Endodermal cell (in vitro differentiated cells): ENCODE results near the gene ZNF532. TPM values are rescaled to one million over a fixed set of nuclear protein-coding genes. Genes with fewer than 3 reads are reported as not detected.

Experiments
- DNase-seq: peaks from one replicate; pipeline ENCODE4 v3.0.0-alpha.2; 2017
- H3K27ac ChIP-seq: 2 replicates; pipeline ENCODE4 v1.5.1; 2013; ENCODE audit warnings: mild to moderate bottlenecking, low read depth, low read length, moderate library complexity
- H3K27me3 ChIP-seq: 2 replicates; pipeline ENCODE4 v1.6.1; 2013; ENCODE audit warnings: mild to moderate bottlenecking, low read length, moderate library complexity; ENCODE audit not compliant: insufficient read depth, control insufficient read depth, poor library complexity, severe bottlenecking
- H3K36me3 ChIP-seq: 2 replicates; pipeline ENCODE4 v1.7.0; 2013; ENCODE audit warnings: mild to moderate bottlenecking, low read length, moderate library complexity; ENCODE audit not compliant: control insufficient read depth, insufficient read depth
- H3K4me1 ChIP-seq: one replicate; pipeline ENCODE4 v1.7.0; 2013; ENCODE audit warnings: low read length; ENCODE audit not compliant: control insufficient read depth, insufficient read depth
- H3K4me3 ChIP-seq: 2 replicates; pipeline ENCODE4 v1.5.1; 2013; ENCODE audit warnings: mild to moderate bottlenecking, low read length, moderate library complexity
- H3K9ac ChIP-seq: 2 replicates; pipeline ENCODE4 v1.6.1; 2013; ENCODE audit warnings: mild to moderate bottlenecking, low read length, moderate library complexity; ENCODE audit not compliant: poor library complexity, severe bottlenecking; ENCODE audit errors: extremely low read depth
- H3K9me3 ChIP-seq: 2 replicates; pipeline ENCODE4 v1.6.1; 2013; ENCODE audit warnings: mild to moderate bottlenecking, low read length, moderate library complexity; ENCODE audit not compliant: control insufficient read depth
- H3K27ac Mint-ChIP-seq: 2 replicates; pipeline ENCODE4 v1.8.0; 2020; ENCODE audit warnings: mixed read lengths
- H3K27me3 Mint-ChIP-seq: 2 replicates; pipeline ENCODE4 v1.8.0; 2021; ENCODE audit warnings: mild to moderate bottlenecking, mixed read lengths; ENCODE audit not compliant: insufficient read depth
- H3K36me3 Mint-ChIP-seq: 2 replicates; pipeline ENCODE4 v1.8.0; 2020; ENCODE audit warnings: low read depth, mixed read lengths
- H3K4me1 Mint-ChIP-seq: 2 replicates; pipeline ENCODE4 v1.8.0; 2020; ENCODE audit warnings: mixed read lengths
- H3K4me3 Mint-ChIP-seq: 2 replicates; pipeline ENCODE4 v1.8.0; 2020; ENCODE audit warnings: mild to moderate bottlenecking, moderate library complexity, mixed read lengths
- H3K9me3 Mint-ChIP-seq: 2 replicates; pipeline ENCODE4 v1.8.0; 2020; ENCODE audit warnings: mild to moderate bottlenecking, mixed read lengths
- WGBS, 2 experiments: methylation state at CpG; one replicate each; pipeline versions ENCODE4 v1.1.5 to v1.1.7; 2013; ENCODE audit warnings: missing lambda C conversion rate in 2 of 2, mixed read lengths in 1 of 2; ENCODE audit not compliant: insufficient coverage in 1 of 2, insufficient read length in 1 of 2; 5-methylcytosine and 5-hydroxymethylcytosine counted together
- total RNA-seq, 2 donors: library from RNA; stranded (reverse); fragmentation: NEBNext Ultra II Directional in 1 of 2; extraction: Animal tissue kit (Norgen Biotek cat#: 25700) in 1 of 2; gene quantifications; 2 replicates in 1 of 2; 3 replicates in 1 of 2; pipeline ENCODE4 v1.2.1, GENCODE V29; 2021
- TF ChIP-seq, protein P1 (sequence below): fragments of 200-600 bp; sonication (generic); conservative IDR thresholded peaks from 2 replicates; pipeline ENCODE4 v1.5.0; 2021; ENCODE audit warnings: antibody characterized with exemption, mild to moderate bottlenecking

ZNF532 gene
- total RNA-seq, 2 donors from 2014 or later = 138 to 207 TPM

DNA sequence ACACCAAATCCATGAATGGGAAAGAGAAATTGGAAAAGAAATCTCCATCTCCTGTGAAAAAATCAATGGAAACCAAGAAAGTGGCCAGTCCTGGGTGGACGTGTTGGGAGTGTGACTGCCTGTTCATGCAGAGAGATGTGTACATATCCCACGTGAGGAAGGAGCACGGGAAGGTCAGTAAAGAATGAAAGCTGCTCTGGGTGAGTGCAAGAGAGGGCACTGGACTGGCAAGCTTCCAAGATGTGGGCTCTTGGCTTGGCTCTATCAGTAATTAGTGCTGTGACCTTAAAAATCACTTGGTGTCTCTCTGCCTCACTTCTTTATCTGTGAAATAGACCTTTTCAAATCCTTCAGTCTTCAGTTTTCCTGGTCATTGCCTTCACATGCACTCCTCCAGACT is 89.0 kb downstream of the ZNF532 start:
- WGBS, 2 experiments = 95 to 100% methylated on average over 3 of the region's 3 CpGs
- Mint-ChIP-seq H3K27ac (peak overlapping the region; percentile 77), H3K4me3 (no peak overlapping the region), H3K27me3 (no peaks in the 10 kb centered on the region), H3K4me1 (peaks cover 11% of the 10 kb centered on the region), H3K9me3 (no peaks in the 10 kb centered on the region), H3K36me3 (peaks cover 69% of the 10 kb centered on the region)
- TF ChIP-seq, protein P1, sequence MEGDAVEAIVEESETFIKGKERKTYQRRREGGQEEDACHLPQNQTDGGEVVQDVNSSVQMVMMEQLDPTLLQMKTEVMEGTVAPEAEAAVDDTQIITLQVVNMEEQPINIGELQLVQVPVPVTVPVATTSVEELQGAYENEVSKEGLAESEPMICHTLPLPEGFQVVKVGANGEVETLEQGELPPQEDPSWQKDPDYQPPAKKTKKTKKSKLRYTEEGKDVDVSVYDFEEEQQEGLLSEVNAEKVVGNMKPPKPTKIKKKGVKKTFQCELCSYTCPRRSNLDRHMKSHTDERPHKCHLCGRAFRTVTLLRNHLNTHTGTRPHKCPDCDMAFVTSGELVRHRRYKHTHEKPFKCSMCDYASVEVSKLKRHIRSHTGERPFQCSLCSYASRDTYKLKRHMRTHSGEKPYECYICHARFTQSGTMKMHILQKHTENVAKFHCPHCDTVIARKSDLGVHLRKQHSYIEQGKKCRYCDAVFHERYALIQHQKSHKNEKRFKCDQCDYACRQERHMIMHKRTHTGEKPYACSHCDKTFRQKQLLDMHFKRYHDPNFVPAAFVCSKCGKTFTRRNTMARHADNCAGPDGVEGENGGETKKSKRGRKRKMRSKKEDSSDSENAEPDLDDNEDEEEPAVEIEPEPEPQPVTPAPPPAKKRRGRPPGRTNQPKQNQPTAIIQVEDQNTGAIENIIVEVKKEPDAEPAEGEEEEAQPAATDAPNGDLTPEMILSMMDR = no peak
- no peak overlapping the region for H3K4me3 ChIP-seq
- H3K4me1 ChIP-seq = no peaks in the 10 kb centered on the region
- no peak overlapping the region for H3K9ac ChIP-seq
- no peak for DNase-seq
- peaks cover 95% of the 10 kb centered on the region for H3K36me3 ChIP-seq
- no peaks in the 10 kb centered on the region for H3K9me3 ChIP-seq
- no peaks in the 10 kb centered on the region for H3K27me3 ChIP-seq
- H3K27ac ChIP-seq = no peak overlapping the region

DNA sequence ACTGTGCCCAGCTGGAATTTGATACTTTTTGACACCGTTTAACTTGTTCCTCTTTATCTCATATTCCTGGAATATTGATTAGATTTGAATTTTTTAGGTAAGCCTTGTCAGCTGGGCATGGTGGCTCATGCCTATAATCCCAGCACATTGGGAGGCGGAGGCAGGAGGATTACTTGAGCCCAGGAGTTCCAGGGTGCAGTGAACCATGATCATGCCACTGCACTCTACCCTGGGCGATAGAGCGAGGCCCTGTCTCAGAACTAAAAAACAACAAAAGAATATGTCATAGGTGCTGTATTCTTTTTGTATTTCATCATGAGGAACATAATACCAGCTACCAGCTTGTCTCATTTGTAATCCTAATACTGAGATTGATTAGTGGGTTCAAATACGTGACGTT is 90.3 kb downstream of the ZNF532 start:
- TF ChIP-seq, protein P1 = no peak
- H3K4me1 Mint-ChIP-seq = peaks cover 11% of the 10 kb centered on the region
- H3K36me3 Mint-ChIP-seq = peaks cover 75% of the 10 kb centered on the region
- Histone ChIP-seq H3K36me3 (peaks cover 94% of the 10 kb centered on the region), H3K27ac (no peak overlapping the region), H3K27me3 (no peaks in the 10 kb centered on the region), H3K9ac (no peak overlapping the region), H3K9me3 (no peaks in the 10 kb centered on the region), H3K4me3 (no peak overlapping the region), H3K4me1 (no peaks in the 10 kb centered on the region)
- H3K27me3 Mint-ChIP-seq = no peaks in the 10 kb centered on the region
- DNase-seq = no peak
- H3K4me3 Mint-ChIP-seq = no peak overlapping the region
- WGBS, 2 experiments = 95 to 100% methylated on average over 1 to 6 of the region's 6 CpGs
- no peak overlapping the region for H3K27ac Mint-ChIP-seq
- no peaks in the 10 kb centered on the region for H3K9me3 Mint-ChIP-seq

DNA sequence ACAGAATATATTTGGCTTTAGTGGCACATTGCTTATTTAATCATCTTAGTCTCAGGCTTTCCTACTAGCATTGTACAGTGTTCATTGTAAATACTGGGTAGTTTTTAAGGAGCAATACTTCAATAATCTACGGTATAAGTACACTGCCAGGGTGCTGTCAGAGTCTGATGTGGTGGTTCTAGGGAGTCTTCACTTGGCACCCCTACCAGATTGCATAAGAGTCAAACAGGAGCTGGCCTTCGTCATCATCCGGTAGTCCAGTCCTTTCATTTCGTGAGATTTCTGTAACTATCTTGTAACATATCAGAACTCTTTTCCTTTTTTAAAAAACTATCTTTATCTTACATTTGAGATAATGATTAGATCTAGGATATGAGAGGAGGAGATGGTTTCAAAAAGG is 91.1 kb downstream of the ZNF532 start:
- 80 to 98% methylated on average over 1 to 4 of the region's 4 CpGs for WGBS, 2 experiments
- no peak for DNase-seq
- Histone ChIP-seq H3K4me1 (no peaks in the 10 kb centered on the region), H3K4me3 (no peak overlapping the region), H3K27me3 (no peaks in the 10 kb centered on the region), H3K9ac (no peak overlapping the region), H3K36me3 (peaks cover 94% of the 10 kb centered on the region), H3K9me3 (no peaks in the 10 kb centered on the region), H3K27ac (no peak overlapping the region)
- Mint-ChIP-seq H3K27ac (no peak overlapping the region), H3K4me3 (no peak overlapping the region), H3K9me3 (no peaks in the 10 kb centered on the region), H3K27me3 (no peaks in the 10 kb centered on the region), H3K36me3 (peaks cover 77% of the 10 kb centered on the region), H3K4me1 (peaks cover 11% of the 10 kb centered on the region)
- TF ChIP-seq, protein P1 = no peak
